Measurements from ENCODE around the gene GIGYF2. TPM values are rescaled to one million over a fixed set of nuclear protein-coding genes. Genes with fewer than 3 reads are reported as not detected.

GIGYF2 gene
- total and polyA plus RNA-seq, 2 of the 13 experiments (the other 11 are each of a cell fraction or from before 2014, with no cell fraction given) = 44.9 to 73.5 TPM

GRCh38 chr2:232882505-232883115 is 185.5 kb downstream of the GIGYF2 start:
- Histone ChIP-seq H3K9me3 (ENCODE audit: low read length) (no peaks in the 10 kb centered on the region), H3K36me3 (replicated peaks in 1 of 2; ENCODE audit: control insufficient read depth in 1 of 2, insufficient read depth in 2 of 2, low read length in 2 of 2) (peaks cover 10 to 47% of the 10 kb centered on the region in 2 experiments), H3K4me2 (ENCODE audit: low read depth, low read length) (no peak overlapping the region), H2AFZ (ENCODE audit: low read length) (no peak overlapping the region), H3K9ac (ENCODE audit: insufficient read depth, low read depth, low read length) (no peak overlapping the region), H3K4me1 (ENCODE audit: insufficient read depth, low read length) (peaks cover 40% of the 10 kb centered on the region), H3K27me3 (ENCODE audit: control insufficient read depth in 1 of 2, insufficient read depth in 2 of 2, low read length in 2 of 2) (no peaks in the 10 kb centered on the region), H4K20me1 (ENCODE audit: insufficient read depth, low read length) (peaks cover 3% of the 10 kb centered on the region; the same call in 1 of the 2 replicates), H3K79me2 (ENCODE audit: insufficient read depth, low read length) (peaks cover 14% of the 10 kb centered on the region), H3K4me3 (replicated peaks in 1 of 3; ENCODE audit: insufficient read depth in 1 of 3, low read depth in 2 of 3, low read length in 3 of 3) (no peak overlapping the region), H3K27ac (ENCODE audit: extremely low read length, insufficient read depth, low read length) (no peak overlapping the region)
- POLR2A ChIA-PET = interaction anchor here (2.0 to 5.3 kb wide), 2 partner anchors 10 to 27 kb away, joined by 6 to 35 read pairs; no protein-coding TSS in a partner anchor
- ATAC-seq (no peak), FAIRE-seq (no peak), DNase-seq (ENCODE audit: low spot score) (no peak)
- intact Hi-C loops (cut with micrococcal nuclease; ENCODE audit: unreplicated experiment) = no loop called here
- WGBS (ENCODE audit: low lambda C conversion rate) = 96% methylated on average over 20 of the region's 20 CpGs
- in situ Hi-C loops (cut with HindIII; ENCODE audit: extremely low pct_ligation_motif_present, low pct_unique_long_range_greater_than_20kb) = no loop called here
- CTCF ChIA-PET (ENCODE audit: low intra/inter-chr PET ratio, low total read pairs) = no interaction called here
- BruUV-seq (replicated peaks) = no TSS peak
- TF ChIP-seq HMGXB3 (CRISPR knock-in tag; IDR thresholded peaks at IDR 0.05; ENCODE audit: borderline replicate concordance) (no peak), AGO1 (IDR thresholded peaks at IDR 0.05; ENCODE audit: low read depth, low read length, poor library complexity, severe bottlenecking) (peak; percentile 86), AKAP8 (CRISPR knock-in tag; IDR thresholded peaks at IDR 0.05) (peak; percentile 41; the same call in 1 of the 2 replicates), KLF16 (CRISPR knock-in tag; IDR thresholded peaks at IDR 0.05) (no peak), SIN3A (IDR thresholded peaks at IDR 0.05; ENCODE audit: borderline replicate concordance, low read depth, low read length) (no peak), NR2F2 (IDR thresholded peaks at IDR 0.05; ENCODE audit: borderline replicate concordance, low read depth) (no peak), ZNF768 (CRISPR knock-in tag; IDR thresholded peaks at IDR 0.05) (peak; percentile 88), ZNF883 (CRISPR knock-in tag; IDR thresholded peaks at IDR 0.05; ENCODE audit: not compliant biosample characterization) (peak; percentile 38), POLR2G (IDR thresholded peaks at IDR 0.05; ENCODE audit: low read depth, low read length) (peak; percentile 52; the same call in 1 of the 2 replicates), RFX3 (CRISPR knock-in tag; IDR thresholded peaks at IDR 0.05) (no peak), AGO2 (optimal IDR thresholded peaks at IDR 0.05; ENCODE audit: low read depth, low read length) (peak; percentile 93), PHB2 (IDR thresholded peaks at IDR 0.05; ENCODE audit: partially characterized antibody) (no peak), ZNF609 (CRISPR knock-in tag; IDR thresholded peaks at IDR 0.05; ENCODE audit: borderline replicate concordance) (no peak), PCBP1 (IDR thresholded peaks at IDR 0.05; ENCODE audit: borderline replicate concordance, low read depth, low read length) (peak; percentile 13; the same call in 1 of the 2 replicates), PAF1 (CRISPR knock-in tag; IDR thresholded peaks at IDR 0.05) (peak; percentile 21; the same call in 1 of the 2 replicates), ZNF879 (CRISPR knock-in tag; IDR thresholded peaks at IDR 0.05) (no peak)
